ENCODE results near the gene GAPT.

The GAPT gene

GRCh38 chr5:58491216-58491892 lies at the start of gene GAPT:
Gene GAPT (plus strand): TSS chr5:58491435. CDS start chr5:58494537, 3,102 bp downstream.
- no peak for DNase-seq

GRCh38 chr5:58444805-58445204 lies 46.4 kb upstream of the GAPT start:
- no peak for DNase-seq

GRCh38 chr5:58446024-58446423 lies 45.2 kb upstream of the GAPT start:
- DNase-seq: no peak

- DNase-seq: no peak
Observed at GRCh38 chr5:58447226-58447625, 44.0 kb upstream of the GAPT start.

- DNase-seq: no peak
Observed at GRCh38 chr5:58450018-58450417, 41.2 kb upstream of the GAPT start.

GRCh38 chr5:58450811-58451629 lies 40.2 kb upstream of the GAPT start:
- no peak for DNase-seq

- DNase-seq: no peak
Observed at GRCh38 chr5:58451732-58452565, 39.3 kb upstream of the GAPT start.

GRCh38 chr5:58452566-58453258 lies 38.5 kb upstream of the GAPT start:
- no peak for DNase-seq

GRCh38 chr5:58453306-58453705 lies 37.9 kb upstream of the GAPT start:
- DNase-seq: no peak

- DNase-seq: no peak
Observed at GRCh38 chr5:58454025-58454424, 37.2 kb upstream of the GAPT start.

- no peak for DNase-seq
Observed at GRCh38 chr5:58455066-58455465, 36.2 kb upstream of the GAPT start.

- DNase-seq: no peak
Observed at GRCh38 chr5:58455480-58455879, 35.8 kb upstream of the GAPT start.

GRCh38 chr5:58456026-58456425 lies 35.2 kb upstream of the GAPT start:
- no peak for DNase-seq

- DNase-seq: no peak
Observed at GRCh38 chr5:58456486-58456885, 34.7 kb upstream of the GAPT start.

- no peak for DNase-seq
Observed at GRCh38 chr5:58457050-58457449, 34.2 kb upstream of the GAPT start.

GRCh38 chr5:58458141-58458742 lies 33.0 kb upstream of the GAPT start:
- no peak for DNase-seq

- DNase-seq: no peak
Observed at GRCh38 chr5:58458743-58459145, 32.5 kb upstream of the GAPT start.

- DNase-seq: no peak
Observed at GRCh38 chr5:58459146-58460001, 31.9 kb upstream of the GAPT start.

GRCh38 chr5:58460002-58460731 lies 31.1 kb upstream of the GAPT start, which contains the start of gene PLK2:
Gene PLK2 (minus strand): TSS chr5:58460086. CDS start chr5:58459959, 127 bp downstream.
- peak; percentile 89 to 92 for DNase-seq

- peak; percentile 85 to 89 for DNase-seq
Observed at GRCh38 chr5:58460732-58461286, 30.4 kb upstream of the GAPT start.
